Stomach (tissue), 9 donors: ENCODE data around the gene CNN2. TPM values are rescaled to one million over a fixed set of nuclear protein-coding genes. Genes with fewer than 3 reads are reported as not detected.

ENCODE experiments used
- DNase-seq, 2 donors: peaks; one replicate each; pipeline versions ENCODE4 v3.0.0 to v3.0.0-alpha.2; 2013 to 2019
- H3K27ac ChIP-seq, 5 donors: fragments of 200-600 bp in 4 of 5; sonication (generic) in 4 of 5; one replicate each; pipeline ENCODE4 v1.5.1; 2013 to 2019; ENCODE audit warnings: mild to moderate bottlenecking in 1 of 5, moderate library complexity in 1 of 5
- H3K27me3 ChIP-seq, 3 donors: fragments of 200-600 bp; sonication (generic); one replicate each; pipeline ENCODE4 v1.5.1; 2017 to 2019; ENCODE audit warnings: mixed run types in 1 of 3
- H3K36me3 ChIP-seq, 4 donors: fragments of 200-600 bp; sonication (generic); 1 replicate in 3 of 4; 2 replicates in 1 of 4; pipeline ENCODE4 v1.5.1; 2016 to 2019
- H3K4me1 ChIP-seq, 4 donors: fragments of 200-600 bp; sonication (generic); one replicate each; pipeline ENCODE4 v1.5.1; 2016 to 2019
- H3K4me3 ChIP-seq, 4 donors: fragments of 200-600 bp; sonication (generic) in 3 of 4; one replicate each; pipeline ENCODE4 v1.5.1; 2016 to 2019; ENCODE audit warnings: mild to moderate bottlenecking in 1 of 4
- H3K9me3 ChIP-seq, 4 donors: fragments of 200-600 bp; sonication (generic); one replicate each; pipeline ENCODE4 v1.5.1; 2016 to 2019
- CTCF ChIP-seq, 7 experiments: fragments of 450-650 bp in 4 of 7; fragments of 200-600 bp in 3 of 7; sonication (generic) in 3 of 7; IDR thresholded peaks; one replicate each; pipeline ENCODE4 v1.5.1; 2016 to 2019; ENCODE audit warnings: antibody characterized with exemption in 7 of 7, control low read depth in 2 of 7, mild to moderate bottlenecking in 1 of 7
- EP300 ChIP-seq: sonication (generic); formaldehyde crosslinking; IDR thresholded peaks from one replicate; pipeline ENCODE4 v1.6.1; 2017; ENCODE audit warnings: antibody characterized with exemption
- POLR2A ChIP-seq, 4 donors: fragments of 450-650 bp; IDR thresholded peaks; one replicate each; pipeline ENCODE4 v1.6.1; 2016; ENCODE audit warnings: antibody characterized with exemption in 4 of 4, control low read depth in 2 of 4, mild to moderate bottlenecking in 1 of 4, moderate library complexity in 1 of 4
- POLR2AphosphoS5 ChIP-seq, 3 donors: sonication (generic); formaldehyde crosslinking; IDR thresholded peaks; one replicate each; pipeline ENCODE4 v1.6.1; 2016; ENCODE audit warnings: antibody characterized with exemption in 3 of 3
- WGBS, 5 donors: extraction: QIAGEN DNeasy Blood & Tissue Kit in 3 of 5; methylation state at CpG; one replicate each; pipeline versions ENCODE4 v1.1.5 to v1.1.7; 2013 to 2018; 5-methylcytosine and 5-hydroxymethylcytosine counted together
- intact Hi-C: fragments of 100-400 bp; cut with DNase I; formaldehyde crosslinking; loops from one replicate; pipeline ENCODE4 v1.15.1; 2023; ENCODE audit warnings: low total_unique reads
- polyA plus RNA-seq, 3 donors: library from polyadenylated mRNA; stranded (reverse); fragments of 200-250 nt; gene quantifications; one replicate each; pipeline ENCODE4 v1.2.3, GENCODE V29; 2013
- total RNA-seq, 5 donors: library from RNA; depleted of rRNA; stranded (reverse); fragments of >200 nt; gene quantifications; one replicate each; pipeline versions ENCODE4 v1.1.0 to v1.2.3, GENCODE V29; 2014 to 2016
- donor health status: healthy with polysubstance abuse.
- donor health status: Bipolar disorder and iron deficiency.
- donor health status: healthy.

Gene CNN2
- total and polyA plus RNA-seq, 8 donors, result 7.0 to 98.5 (median 81.4) TPM

GRCh38 chr19:1054102-1055027 is 28.0 kb downstream of the CNN2 start:
- Histone ChIP-seq H3K9me3 (peaks cover 4 to 37% (median 29%) of the 10 kb centered on the region in 4 donors), H3K4me1 (no peaks in the 10 kb centered on the region), H3K4me3 (no peak overlapping the region), H3K27me3 (no peaks in the 10 kb centered on the region), H3K27ac (no peak overlapping the region), H3K36me3 (peaks cover 0 to 34% (median 12%) of the 10 kb centered on the region in 4 donors)
- DNase-seq, result no peak
- intact Hi-C loops, result no loop called here
- TF ChIP-seq POLR2AphosphoS5 (IDR thresholded peaks at IDR 0.05), result no peak
- no peak for TF ChIP-seq CTCF (IDR thresholded peaks at IDR 0.05)
- TF ChIP-seq EP300, result no peak
- no peak for TF ChIP-seq POLR2A (IDR thresholded peaks at IDR 0.05)
- 87 to 94% (median 94%) methylated on average over 15 to 28 of the region's 28 CpGs for WGBS, 5 donors

GRCh38 chr19:1055028-1055425 is 28.6 kb downstream of the CNN2 start:
- DNase-seq, result no peak
- Histone ChIP-seq H3K9me3 (peaks cover 4 to 37% (median 29%) of the 10 kb centered on the region in 4 donors), H3K27ac (no peak overlapping the region), H3K27me3 (no peaks in the 10 kb centered on the region), H3K4me1 (no peaks in the 10 kb centered on the region), H3K36me3 (peaks cover 0 to 34% (median 12%) of the 10 kb centered on the region in 4 donors), H3K4me3 (no peak overlapping the region)
- 91 to 97% (median 94%) methylated on average over 13 to 14 of the region's 14 CpGs for WGBS, 5 donors
- TF ChIP-seq POLR2A (IDR thresholded peaks at IDR 0.05) (no peak), EP300 (no peak), POLR2AphosphoS5 (IDR thresholded peaks at IDR 0.05) (no peak), CTCF (IDR thresholded peaks at IDR 0.05) (no peak)
- intact Hi-C loops, result no loop called here

GRCh38 chr19:1055886-1056620 is 29.6 kb downstream of the CNN2 start:
- Histone ChIP-seq H3K4me3 (no peak overlapping the region), H3K27me3 (no peaks in the 10 kb centered on the region), H3K4me1 (no peaks in the 10 kb centered on the region), H3K9me3 (peaks cover 4 to 37% (median 29%) of the 10 kb centered on the region in 4 donors), H3K36me3 (peaks cover 0 to 34% (median 12%) of the 10 kb centered on the region in 4 donors), H3K27ac (no peak overlapping the region)
- TF ChIP-seq POLR2A (IDR thresholded peaks at IDR 0.05), result no peak
- no peak for TF ChIP-seq POLR2AphosphoS5 (IDR thresholded peaks at IDR 0.05)
- no peak for TF ChIP-seq EP300
- no peak for TF ChIP-seq CTCF (IDR thresholded peaks at IDR 0.05)
- no peak for DNase-seq
- intact Hi-C loops, result no loop called here
- WGBS, 5 donors, result 92 to 97% (median 94%) methylated on average over 11 to 20 of the region's 20 CpGs

- Histone ChIP-seq H3K4me1 (no peaks in the 10 kb centered on the region), H3K9me3 (peaks cover 4 to 37% (median 29%) of the 10 kb centered on the region in 4 donors), H3K27me3 (no peaks in the 10 kb centered on the region), H3K27ac (no peak overlapping the region), H3K4me3 (no peak overlapping the region), H3K36me3 (peaks cover 0 to 34% (median 12%) of the 10 kb centered on the region in 4 donors)
- DNase-seq, result no peak
- no peak for TF ChIP-seq POLR2AphosphoS5 (IDR thresholded peaks at IDR 0.05)
- peak in 1 of 7 experiments; percentile 21 for TF ChIP-seq CTCF (IDR thresholded peaks at IDR 0.05)
- intact Hi-C loops, result no loop called here
- WGBS, 5 donors, result 19 to 55% (median 48%) methylated on average over 3 of the region's 3 CpGs
Observed at GRCh38 chr19:1057176-1057855, 30.9 kb downstream of the CNN2 start.
